ENCODE results near the gene AFTPH. TPM values are rescaled to one million over a fixed set of nuclear protein-coding genes. Genes with fewer than 3 reads are reported as not detected.

The AFTPH gene
- total RNA-seq, 1 experiment from 2014 or later: 40.5 TPM

GRCh38 chr2:64482765-64483504 lies 41.2 kb upstream of the AFTPH start:
- POLR2A ChIA-PET (ENCODE audit: unreplicated experiment): interaction anchor here (0.6 to 1.0 kb wide), 4 partner anchors 152 to 406 kb away, joined by 3 to 8 read pairs (median 4); no protein-coding TSS in a partner anchor

DNA sequence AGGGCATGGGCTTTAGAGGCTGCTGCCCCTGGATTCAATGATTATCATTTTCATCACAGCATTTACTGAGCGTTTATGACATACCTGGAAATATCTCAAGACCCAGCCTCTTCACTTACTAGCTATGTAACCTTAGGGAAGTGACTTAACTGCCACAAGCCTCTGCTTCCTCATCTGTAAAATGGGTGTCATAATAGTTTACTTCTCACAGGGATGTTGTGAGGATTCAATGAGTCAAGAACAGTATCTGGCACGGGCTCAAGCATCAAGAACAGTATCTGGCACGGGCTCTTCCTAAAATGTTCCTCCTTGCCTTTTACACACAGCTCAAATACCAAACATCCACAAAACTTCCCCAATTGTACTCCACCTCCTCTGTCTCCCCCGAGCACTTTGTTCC lies 38.8 kb upstream of the AFTPH start:
- Histone ChIP-seq H3K9me3 (ENCODE audit: insufficient read depth, low read depth) (no peaks in the 10 kb centered on the region), H3K4me3 (no peak overlapping the region), H3K79me2 (ENCODE audit: low read depth) (no peaks in the 10 kb centered on the region), H3K9me2 (ENCODE audit: insufficient read depth) (no peaks in the 10 kb centered on the region), H2AFZ (no peak overlapping the region), H3K36me3 (ENCODE audit: low read depth) (no peaks in the 10 kb centered on the region), H3F3A (ENCODE audit: insufficient read depth, low read depth) (peaks cover 16% of the 10 kb centered on the region), H3K27me3 (ENCODE audit: insufficient read depth, low read depth) (no peaks in the 10 kb centered on the region), H3K4me1 (replicated peaks; ENCODE audit: insufficient read depth) (peaks cover 16% of the 10 kb centered on the region), H3K27ac (no peak overlapping the region), H4K20me1 (ENCODE audit: insufficient read depth) (no peaks in the 10 kb centered on the region), H3K4me2 (no peak overlapping the region)
- TF ChIP-seq CTCF (conservative IDR thresholded peaks at IDR 0.05) (no peak), EZH2 (IDR thresholded peaks at IDR 0.05; ENCODE audit: low read depth) (no peak)
- ChIA-PET POLR2A (ENCODE audit: unreplicated experiment) (interaction anchor here (0.6 to 0.7 kb wide), 2 partner anchors 154 to 331 kb away, joined by 3 read pairs; no protein-coding TSS in a partner anchor), CTCF (interaction anchor here (0.6 kb wide), 1 partner anchor 624 kb away, joined by 3 read pairs; no protein-coding TSS in a partner anchor)
- no peak for DNase-seq
- intact Hi-C loops (cut with micrococcal nuclease; ENCODE audit: unreplicated experiment): loop anchor here (5.0 to 10.0 kb wide), 3 partner anchors 121 to 402 kb away; partner anchors contain the start of gene PELI1
- BruUV-seq (replicated peaks): no TSS peak

More at GRCh38 chr2:64482765-64483504, 41.2 kb upstream of the AFTPH start:
- Histone ChIP-seq H3F3A (ENCODE audit: insufficient read depth, low read depth) (peaks cover 16% of the 10 kb centered on the region), H3K4me3 (no peak overlapping the region), H3K27ac (peak overlapping the region; percentile 49), H3K27me3 (ENCODE audit: insufficient read depth, low read depth) (no peaks in the 10 kb centered on the region), H3K4me2 (peak overlapping the region; percentile 47), H3K9me2 (ENCODE audit: insufficient read depth) (no peaks in the 10 kb centered on the region), H3K79me2 (ENCODE audit: low read depth) (no peaks in the 10 kb centered on the region), H3K4me1 (replicated peaks; ENCODE audit: insufficient read depth) (peaks cover 16% of the 10 kb centered on the region), H2AFZ (peak overlapping the region; percentile 68; the same call in 1 of the 2 replicates), H3K36me3 (ENCODE audit: low read depth) (no peaks in the 10 kb centered on the region), H4K20me1 (ENCODE audit: insufficient read depth) (no peaks in the 10 kb centered on the region), H3K9me3 (ENCODE audit: insufficient read depth, low read depth) (no peaks in the 10 kb centered on the region)
- BruUV-seq (replicated peaks): no TSS peak
- peak; percentile 78 to 94 for DNase-seq
- CTCF ChIA-PET: interaction anchor here (1.0 kb wide), 1 partner anchor 152 kb away, joined by 6 read pairs; no protein-coding TSS in a partner anchor
- TF ChIP-seq CTCF (conservative IDR thresholded peaks at IDR 0.05) (no peak), EZH2 (IDR thresholded peaks at IDR 0.05; ENCODE audit: low read depth) (no peak)
- intact Hi-C loops (cut with micrococcal nuclease; ENCODE audit: unreplicated experiment): loop anchor here (10.0 kb wide), 2 partner anchors 118 to 338 kb away; partner anchors contain the start of gene PELI1

GRCh38 chr2:64485961-64486360 lies 38.2 kb upstream of the AFTPH start:
- intact Hi-C loops (cut with micrococcal nuclease; ENCODE audit: unreplicated experiment): loop anchor here (5.0 to 10.0 kb wide), 3 partner anchors 121 to 401 kb away; partner anchors contain the start of gene PELI1
- H3K4me2 ChIP-seq: no peak overlapping the region

More at GRCh38 chr2:64485961-64486360, 38.2 kb upstream of the AFTPH start:
- Histone ChIP-seq H3K4me3 (no peak overlapping the region), H4K20me1 (ENCODE audit: insufficient read depth) (no peaks in the 10 kb centered on the region), H3K9me3 (ENCODE audit: insufficient read depth, low read depth) (no peaks in the 10 kb centered on the region), H3K79me2 (ENCODE audit: low read depth) (no peaks in the 10 kb centered on the region), H2AFZ (no peak overlapping the region), H3K27ac (no peak overlapping the region), H3K36me3 (ENCODE audit: low read depth) (no peaks in the 10 kb centered on the region), H3F3A (ENCODE audit: insufficient read depth, low read depth) (peaks cover 16% of the 10 kb centered on the region), H3K4me1 (replicated peaks; ENCODE audit: insufficient read depth) (peaks cover 16% of the 10 kb centered on the region), H3K9me2 (ENCODE audit: insufficient read depth) (no peaks in the 10 kb centered on the region), H3K27me3 (ENCODE audit: insufficient read depth, low read depth) (no peaks in the 10 kb centered on the region)
- BruUV-seq (replicated peaks): no TSS peak
- TF ChIP-seq CTCF (conservative IDR thresholded peaks at IDR 0.05) (no peak), EZH2 (IDR thresholded peaks at IDR 0.05; ENCODE audit: low read depth) (no peak)
- POLR2A ChIA-PET (ENCODE audit: unreplicated experiment): interaction anchor here (0.7 kb wide), 1 partner anchor 155 kb away, joined by 3 read pairs; no protein-coding TSS in a partner anchor
- CTCF ChIA-PET: interaction anchor here (0.9 kb wide), 1 partner anchor 124 kb away, joined by 4 read pairs; no protein-coding TSS in a partner anchor
- DNase-seq: no peak
